GM12878 (cell line): ENCODE results near the gene TRABD. TPM values are rescaled to one million over a fixed set of nuclear protein-coding genes. Genes with fewer than 3 reads are reported as not detected.
A peak's percentile ranks its signal among the peaks of the same experiment; 100 is the strongest.

Experiments used
- ATAC-seq: fragments of 200-7000 bp; cut with Tn5 transposase; 3 replicates; pipeline ENCODE4 v1.9.1; 2020; ENCODE audit warnings: mild to moderate bottlenecking, moderate library complexity
- BruUV-seq: library from RNA; stranded (reverse); fragments of 400-500 nt; replicated peaks from 2 replicates; lab custom pipeline; 2021; lab: Mats Ljungman, UMichigan
- CTCF ChIA-PET: fragments of 300-600 bp; sonication (Branson Sonifier 250); formaldehyde crosslinking; extraction: SDS; loops from one replicate; lab custom pipeline; 2021; ENCODE audit warnings: inconsistent platforms; lab: Yijun Ruan, JAX
- POLR2A ChIA-PET: fragments of 350-600 bp; formaldehyde crosslinking; extraction: SDS; loops from one replicate; lab custom pipeline; 2021; ENCODE audit warnings: inconsistent platforms; lab: Charles Lee
- RAD21 ChIA-PET: fragments of 300-600 bp; sonication (Branson Sonifier 250); formaldehyde crosslinking; loops from one replicate; lab custom pipeline; 2023; ENCODE audit warnings: antibody characterized with exemption; ENCODE audit not compliant: unreplicated experiment; lab: Charles Lee
- SMC1A ChIA-PET: fragments of 300-600 bp; sonication (Branson Sonifier 250); formaldehyde crosslinking; loops from one replicate; lab custom pipeline; 2023; ENCODE audit not compliant: unreplicated experiment, uncharacterized antibody; lab: Charles Lee
- DNase-seq: peaks from one replicate; pipeline ENCODE4 v3.0.0-alpha.2; 2011; ENCODE audit warnings: low read depth, low spot score
- FAIRE-seq: peaks from 3 replicates; lab custom pipeline; 2011; peaks lifted over from hg19 to GRCh38; lab: Jason Lieb, UNC
- H2AFZ ChIP-seq: 2 replicates; pipeline ENCODE4 v1.6.0; 2011; ENCODE audit warnings: low read depth, low read length, control low read depth; ENCODE audit not compliant: control insufficient read depth
- H3K27ac ChIP-seq: 2 replicates; pipeline ENCODE4 v1.5.1; 2011; ENCODE audit warnings: control low read depth; ENCODE audit not compliant: control insufficient read depth, insufficient read depth
- H3K27me3 ChIP-seq, 2 experiments: replicated peaks in 1 of 2; 2 replicates each; pipeline versions ENCODE4 v1.6.0 to v1.6.1; 2011; ENCODE audit warnings: low read length in 1 of 2; ENCODE audit not compliant: control insufficient read depth in 2 of 2, insufficient read depth in 2 of 2
- H3K36me3 ChIP-seq, 2 experiments: 2 replicates each; pipeline ENCODE4 v1.5.1; 2011; ENCODE audit warnings: low read length in 1 of 2; ENCODE audit not compliant: control insufficient read depth in 2 of 2, insufficient read depth in 2 of 2
- H3K4me1 ChIP-seq: 2 replicates; pipeline ENCODE4 v1.6.1; 2011; ENCODE audit warnings: mild to moderate bottlenecking, low read length, moderate library complexity, mixed read lengths; ENCODE audit not compliant: control insufficient read depth, insufficient read depth
- H3K4me2 ChIP-seq: 2 replicates; pipeline ENCODE4 v1.6.0; 2011; ENCODE audit warnings: control low read depth; ENCODE audit not compliant: control insufficient read depth, insufficient read depth
- H3K4me3 ChIP-seq: fragments of 200-600 bp; sonication (generic); 2 replicates; pipeline ENCODE4 v1.5.1; 2016
- H3K79me2 ChIP-seq: 2 replicates; pipeline ENCODE4 v1.6.0; 2011; ENCODE audit warnings: low read length; ENCODE audit not compliant: control insufficient read depth, insufficient read depth
- H3K9ac ChIP-seq: 2 replicates; pipeline ENCODE4 v1.8.0; 2011; ENCODE audit warnings: low read length, control low read depth, mixed read lengths; ENCODE audit not compliant: control insufficient read depth, insufficient read depth
- H3K9me3 ChIP-seq: replicated peaks from 3 replicates; pipeline ENCODE4 v1.5.1; 2011; ENCODE audit warnings: mild to moderate bottlenecking, low read length; ENCODE audit not compliant: control insufficient read depth, insufficient read depth
- H4K20me1 ChIP-seq: 2 replicates; pipeline ENCODE4 v1.6.0; 2011; ENCODE audit not compliant: control insufficient read depth, insufficient read depth
- CBX5 ChIP-seq: sonication (generic); IDR thresholded peaks from 2 replicates; pipeline ENCODE4 v1.6.1; 2016; ENCODE audit warnings: low read depth, moderate library complexity, mild to moderate bottlenecking, inconsistent platforms
- EGR1 ChIP-seq, 2 experiments: IDR thresholded peaks; 1 replicate in 1 of 2; 2 replicates in 1 of 2; pipeline ENCODE4 v1.6.1; 2011 to 2012; ENCODE audit warnings: low read depth in 2 of 2, low read length in 2 of 2, borderline replicate concordance in 1 of 2, mild to moderate bottlenecking in 1 of 2, moderate library complexity in 1 of 2
- EP300 ChIP-seq, 2 experiments: fragments of 150-350 bp in 1 of 2; IDR thresholded peaks; 2 replicates each; pipeline ENCODE4 v1.6.1; 2011 to 2012; ENCODE audit warnings: low read depth in 2 of 2, low read length in 2 of 2, borderline replicate concordance in 1 of 2, improper control_type of control experiment in 1 of 2, inconsistent platforms in 1 of 2; ENCODE audit not compliant: control insufficient read depth in 1 of 2
- FOXK2 ChIP-seq: fragments of 450-650 bp; IDR thresholded peaks from 2 replicates; pipeline ENCODE4 v1.6.1; 2017; ENCODE audit warnings: mild to moderate bottlenecking, moderate library complexity
- HDAC6 ChIP-seq: fragments of 200-600 bp; sonication (generic); IDR thresholded peaks from one replicate; pipeline ENCODE4 v1.8.0; 2017; ENCODE audit warnings: antibody characterized with exemption; ENCODE audit not compliant: unreplicated experiment
- IKZF1 ChIP-seq: fragments of 450-650 bp; conservative IDR thresholded peaks from 2 replicates; pipeline ENCODE4 v1.6.1; 2017; ENCODE audit warnings: antibody characterized with exemption, mild to moderate bottlenecking
- MTA3 ChIP-seq: IDR thresholded peaks from 2 replicates; pipeline ENCODE4 v1.6.1; 2012; ENCODE audit warnings: low read length, inconsistent platforms, borderline replicate concordance
- NFIC ChIP-seq: IDR thresholded peaks from 2 replicates; pipeline ENCODE4 v1.6.1; 2012; ENCODE audit warnings: low read depth, mild to moderate bottlenecking, inconsistent platforms, low read length, moderate library complexity
- NR2C1 ChIP-seq: fragments of 450-650 bp; IDR thresholded peaks from 2 replicates; pipeline ENCODE4 v1.6.1; 2017; ENCODE audit warnings: antibody characterized with exemption, mild to moderate bottlenecking, moderate library complexity
- NR2F1 ChIP-seq: fragments of 450-650 bp; conservative IDR thresholded peaks from 2 replicates; pipeline ENCODE4 v1.6.1; 2017; ENCODE audit warnings: mild to moderate bottlenecking
- PRDM15 ChIP-seq: fragments of 450-650 bp; formaldehyde crosslinking; IDR thresholded peaks from 2 replicates; pipeline ENCODE4 v1.4.0; 2020; ENCODE audit warnings: mild to moderate bottlenecking, moderate library complexity
- RELA ChIP-seq: fragments of 450-650 bp; IDR thresholded peaks from 2 replicates; pipeline ENCODE4 v1.8.0; 2014; ENCODE audit warnings: borderline replicate concordance; ENCODE audit not compliant: partially characterized antibody
- RFX5 ChIP-seq: IDR thresholded peaks from 2 replicates; pipeline ENCODE4 v1.6.1; 2011; ENCODE audit warnings: low read depth, low read length, improper control_type of control experiment
- SREBF1 ChIP-seq: IDR thresholded peaks from 2 replicates; pipeline ENCODE4 v1.6.1; 2012; ENCODE audit warnings: mild to moderate bottlenecking, low read length
- SUPT20H ChIP-seq: IDR thresholded peaks from 2 replicates; pipeline ENCODE4 v1.6.1; 2011; ENCODE audit warnings: low read depth, mild to moderate bottlenecking, low read length, moderate library complexity, borderline replicate concordance; ENCODE audit not compliant: control insufficient read depth
- ZNF274 ChIP-seq: IDR thresholded peaks from one replicate; pipeline ENCODE4 v1.8.0; 2011; ENCODE audit not compliant: insufficient read length, insufficient read depth
- WGBS: methylation state at CpG from one replicate; pipeline ENCODE4 v1.1.6; 2016; ENCODE audit warnings: low lambda C conversion rate; ENCODE audit not compliant: insufficient replicate concordance, insufficient coverage; ENCODE audit errors: missing lambda C conversion rate; 5-methylcytosine and 5-hydroxymethylcytosine counted together
- in situ Hi-C: fragments of 300-500 bp; cut with MboI; formaldehyde crosslinking; loops from 9 replicates; pipeline ENCODE4 v1.14.3; 2018; ENCODE audit warnings: mixed read lengths
- intact Hi-C: fragments of 100-400 bp; cut with micrococcal nuclease; formaldehyde crosslinking; loops from one replicate; pipeline ENCODE4 v1.14.2; 2022; ENCODE audit not compliant: unreplicated experiment
- polyA plus RNA-seq, 11 experiments: library from polyadenylated mRNA; depleted of rRNA in 4 of 11; unstranded in 6 of 11; stranded (reverse) in 5 of 11; fragments of >200 nt; fragmentation: Nextera tagmentation in 4 of 11; fragmentation: Illumina TruSeq in 1 of 11; extraction: Ambion mirVana in 4 of 11; extraction: Trizol in 1 of 11; gene quantifications; 1 replicate in 1 of 11; 2 replicates in 10 of 11; pipeline versions ENCODE4 v1.2.1 to v1.2.3, GENCODE V29; 2011 to 2016; ENCODE audit warnings: inconsistent platforms in 2 of 11, missing spikeins in 2 of 11, low read depth in 1 of 11
- total RNA-seq, 4 experiments: library from RNA; depleted of rRNA in 3 of 4; stranded (reverse); fragments of >200 nt in 3 of 4; fragmentation: Illumina TruSeq in 1 of 4; extraction: Trizol in 1 of 4; gene quantifications; 2 replicates each; pipeline versions ENCODE4 v1.2.1 to v1.2.3, GENCODE V29; 2013 to 2021
- TF ChIP-seq, protein P1 (sequence below): fragments of 450-650 bp; IDR thresholded peaks from 2 replicates; pipeline ENCODE4 v1.6.1; 2017; ENCODE audit warnings: low read depth, mild to moderate bottlenecking, moderate library complexity

The TRABD gene
- total and polyA plus RNA-seq, 10 of the 15 experiments (the other 5 are each of a cell fraction or from before 2014, with no cell fraction given): 0.43 to 116 (median 58.1) TPM

- Histone ChIP-seq H3K9me3 (no peaks in the 10 kb centered on the region), H3K27ac (no peak overlapping the region), H3K36me3 (no peaks in the 10 kb centered on the region), H3K27me3 (no peaks in the 10 kb centered on the region), H2AFZ (no peak overlapping the region), H3K4me1 (no peaks in the 10 kb centered on the region), H3K79me2 (no peaks in the 10 kb centered on the region), H3K4me2 (no peak overlapping the region), H3K4me3 (no peak overlapping the region), H4K20me1 (no peaks in the 10 kb centered on the region), H3K9ac (no peak overlapping the region)
- SMC1A ChIA-PET: no interaction called here
- in situ Hi-C loops (no loop called here), intact Hi-C loops (no loop called here)
- 72% methylated on average over 62 of the region's 64 CpGs for WGBS
- DNase-seq (no peak), FAIRE-seq (no peak), ATAC-seq (no peak)
- CTCF ChIA-PET: no interaction called here
- TF ChIP-seq FOXK2 (no peak), CBX5 (no peak), EGR1 (IDR thresholded peaks at IDR 0.05; ENCODE audit: borderline replicate concordance in 1 of 2, low read depth in 2 of 2, low read length in 2 of 2) (no peak), SUPT20H (no peak), MTA3 (no peak), NFIC (no peak), RFX5 (no peak), IKZF1 (no peak), RELA (no peak), NR2F1 (peak; percentile 74), EP300 (IDR thresholded peaks at IDR 0.05; ENCODE audit: borderline replicate concordance in 1 of 2, control insufficient read depth in 1 of 2, low read depth in 2 of 2, low read length in 2 of 2) (no peak), NR2C1 (peak; percentile 57), ZNF274 (no peak), PRDM15 (CRISPR knock-in tag) (no peak), HDAC6 (no peak), SREBF1 (no peak)
- TF ChIP-seq, protein P1, sequence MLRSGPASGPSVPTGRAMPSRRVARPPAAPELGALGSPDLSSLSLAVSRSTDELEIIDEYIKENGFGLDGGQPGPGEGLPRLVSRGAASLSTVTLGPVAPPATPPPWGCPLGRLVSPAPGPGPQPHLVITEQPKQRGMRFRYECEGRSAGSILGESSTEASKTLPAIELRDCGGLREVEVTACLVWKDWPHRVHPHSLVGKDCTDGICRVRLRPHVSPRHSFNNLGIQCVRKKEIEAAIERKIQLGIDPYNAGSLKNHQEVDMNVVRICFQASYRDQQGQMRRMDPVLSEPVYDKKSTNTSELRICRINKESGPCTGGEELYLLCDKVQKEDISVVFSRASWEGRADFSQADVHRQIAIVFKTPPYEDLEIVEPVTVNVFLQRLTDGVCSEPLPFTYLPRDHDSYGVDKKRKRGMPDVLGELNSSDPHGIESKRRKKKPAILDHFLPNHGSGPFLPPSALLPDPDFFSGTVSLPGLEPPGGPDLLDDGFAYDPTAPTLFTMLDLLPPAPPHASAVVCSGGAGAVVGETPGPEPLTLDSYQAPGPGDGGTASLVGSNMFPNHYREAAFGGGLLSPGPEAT: no peak
- RAD21 ChIA-PET: no interaction called here
- POLR2A ChIA-PET: no interaction called here
- BruUV-seq: no TSS peak
These were observed 6.5 kb upstream of the TRABD start for GRCh38 chr22:50178871-50179869.
